Fibroblast of mammary gland (primary cell): Measurements from ENCODE around the gene DOCK1.

Experiments
- DNase-seq: peaks from one replicate; pipeline ENCODE4 v3.0.0-alpha.2; 2010; ENCODE audit warnings: low read depth
- H3K4me3 ChIP-seq: 2 replicates; pipeline ENCODE4 v1.5.1; 2011; ENCODE audit warnings: low read depth, mild to moderate bottlenecking, low read length, moderate library complexity; ENCODE audit not compliant: control insufficient read depth
- TF ChIP-seq, protein P1 (sequence below): conservative IDR thresholded peaks from 2 replicates; pipeline ENCODE4 v1.5.1; 2011; ENCODE audit warnings: low read depth, low read length, inconsistent platforms; ENCODE audit not compliant: control insufficient read depth, insufficient read depth

The DOCK1 gene

DNA sequence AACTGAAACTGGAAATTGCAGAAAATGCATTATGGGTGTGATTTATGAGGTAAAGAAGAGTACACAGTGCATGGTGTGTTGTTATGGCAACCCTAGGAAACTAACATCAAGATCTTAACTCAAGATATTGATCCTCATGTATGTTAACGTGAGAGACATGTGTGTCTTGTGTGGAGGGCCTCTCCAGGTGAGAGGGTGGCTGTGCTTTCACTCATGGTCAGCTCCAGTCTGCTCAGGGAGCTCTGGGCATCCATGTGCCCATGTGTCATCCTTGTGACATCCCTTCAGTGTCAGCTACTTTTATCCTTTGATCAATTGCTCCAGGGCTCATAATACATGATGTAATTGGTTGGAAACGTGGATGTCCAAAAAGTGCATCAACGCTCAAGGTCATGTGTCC lies 316.1 kb downstream of the DOCK1 start:
- TF ChIP-seq, protein P1, sequence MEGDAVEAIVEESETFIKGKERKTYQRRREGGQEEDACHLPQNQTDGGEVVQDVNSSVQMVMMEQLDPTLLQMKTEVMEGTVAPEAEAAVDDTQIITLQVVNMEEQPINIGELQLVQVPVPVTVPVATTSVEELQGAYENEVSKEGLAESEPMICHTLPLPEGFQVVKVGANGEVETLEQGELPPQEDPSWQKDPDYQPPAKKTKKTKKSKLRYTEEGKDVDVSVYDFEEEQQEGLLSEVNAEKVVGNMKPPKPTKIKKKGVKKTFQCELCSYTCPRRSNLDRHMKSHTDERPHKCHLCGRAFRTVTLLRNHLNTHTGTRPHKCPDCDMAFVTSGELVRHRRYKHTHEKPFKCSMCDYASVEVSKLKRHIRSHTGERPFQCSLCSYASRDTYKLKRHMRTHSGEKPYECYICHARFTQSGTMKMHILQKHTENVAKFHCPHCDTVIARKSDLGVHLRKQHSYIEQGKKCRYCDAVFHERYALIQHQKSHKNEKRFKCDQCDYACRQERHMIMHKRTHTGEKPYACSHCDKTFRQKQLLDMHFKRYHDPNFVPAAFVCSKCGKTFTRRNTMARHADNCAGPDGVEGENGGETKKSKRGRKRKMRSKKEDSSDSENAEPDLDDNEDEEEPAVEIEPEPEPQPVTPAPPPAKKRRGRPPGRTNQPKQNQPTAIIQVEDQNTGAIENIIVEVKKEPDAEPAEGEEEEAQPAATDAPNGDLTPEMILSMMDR: no peak
- no peak overlapping the region for H3K4me3 ChIP-seq
- no peak for DNase-seq

DNA sequence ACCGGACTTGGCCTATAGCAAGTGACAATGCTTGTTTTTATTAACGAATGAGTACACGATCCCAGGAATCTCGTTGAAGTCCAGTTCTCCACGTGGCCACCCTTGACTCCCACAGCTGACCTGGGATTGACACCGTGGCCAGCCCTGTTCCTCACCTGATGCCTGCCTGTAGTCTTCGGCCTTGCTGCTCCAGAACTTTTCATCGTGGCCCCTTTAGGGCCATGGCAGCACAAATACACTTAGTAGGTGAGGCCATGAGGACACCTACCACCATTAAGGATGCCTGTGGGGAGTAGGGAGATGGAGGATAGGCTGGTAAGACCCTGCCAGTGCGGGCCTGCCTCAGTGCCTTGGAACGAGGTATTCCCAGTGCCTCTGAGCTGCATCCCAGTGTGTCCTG lies 321.8 kb downstream of the DOCK1 start:
- TF ChIP-seq, protein P1: no peak
- no peak for DNase-seq
- no peak overlapping the region for H3K4me3 ChIP-seq

DNA sequence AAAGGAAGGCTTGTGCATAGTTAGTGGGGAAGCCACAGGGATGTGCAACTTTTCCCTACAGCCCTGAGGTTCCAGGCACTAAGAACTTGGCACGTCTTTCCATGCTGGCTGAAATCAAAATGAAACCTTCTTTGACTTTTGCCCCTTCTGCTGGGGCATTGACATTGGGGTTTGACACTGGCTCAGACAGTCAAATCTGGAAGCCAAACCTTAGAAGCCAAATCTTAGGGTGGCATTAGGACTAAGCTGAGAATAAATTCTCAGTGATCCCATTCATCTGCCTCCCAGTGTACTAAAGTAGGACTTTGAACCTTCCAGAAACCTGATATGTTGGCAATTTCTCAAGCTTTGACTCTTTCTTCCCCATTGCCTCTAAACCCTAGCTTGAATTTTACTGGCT lies 322.4 kb downstream of the DOCK1 start:
- no peak for DNase-seq
- H3K4me3 ChIP-seq: no peak overlapping the region
- TF ChIP-seq, protein P1: no peak

DNA sequence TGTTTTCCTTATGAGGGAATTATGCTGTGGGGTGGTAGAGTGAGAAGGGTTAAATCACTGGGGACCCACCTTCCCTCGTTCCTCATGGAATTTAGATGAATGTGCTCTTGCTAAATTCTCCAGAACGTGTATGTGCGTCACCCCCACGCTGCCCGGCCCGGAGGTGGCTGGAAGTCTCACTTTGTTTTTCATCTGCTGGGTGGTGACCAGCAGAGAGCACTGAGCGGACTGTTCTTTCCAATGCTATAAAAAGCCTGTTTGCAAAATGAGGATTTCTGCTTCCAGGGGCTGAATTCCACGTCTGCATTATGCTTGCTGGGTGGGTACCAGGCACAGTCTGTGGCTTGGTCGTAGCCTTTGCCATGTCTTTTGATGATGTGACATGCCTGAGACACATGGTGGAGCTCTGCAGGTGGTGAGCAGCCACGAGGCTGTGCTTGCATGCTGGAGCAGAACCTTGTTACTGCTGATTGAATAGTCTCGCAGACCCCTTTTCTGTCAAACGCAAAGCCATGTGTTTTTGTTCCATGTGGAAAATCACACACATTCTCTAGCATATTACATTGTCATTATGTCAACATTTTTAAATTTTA lies 323.1 kb downstream of the DOCK1 start:
- no peak overlapping the region for H3K4me3 ChIP-seq
- TF ChIP-seq, protein P1: no peak
- peak; percentile 30 for DNase-seq

DNA sequence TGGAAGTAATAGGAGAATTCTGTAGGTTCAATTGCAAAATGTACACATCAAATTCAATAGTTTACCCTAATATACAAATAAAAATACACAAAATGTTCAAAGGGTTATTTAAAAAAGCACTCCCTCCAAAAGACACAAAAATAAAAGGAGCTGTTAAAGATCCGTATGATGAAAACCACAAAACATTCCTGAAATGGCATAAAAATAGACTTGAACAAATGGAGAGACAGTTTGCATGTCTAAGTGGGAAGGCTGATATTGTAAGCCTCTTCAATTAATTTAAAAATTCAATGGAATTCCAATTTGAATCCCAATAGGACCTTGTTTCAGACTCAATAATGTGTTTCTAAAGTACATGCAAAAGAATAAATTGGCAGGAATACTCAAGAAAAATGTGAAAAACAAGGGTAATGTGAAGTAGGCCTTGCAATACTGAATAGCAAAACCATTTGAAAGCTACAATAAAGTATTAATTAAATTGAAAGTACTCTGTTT lies 329.1 kb downstream of the DOCK1 start:
- TF ChIP-seq, protein P1: no peak
- H3K4me3 ChIP-seq: no peak overlapping the region
- no peak for DNase-seq

DNA sequence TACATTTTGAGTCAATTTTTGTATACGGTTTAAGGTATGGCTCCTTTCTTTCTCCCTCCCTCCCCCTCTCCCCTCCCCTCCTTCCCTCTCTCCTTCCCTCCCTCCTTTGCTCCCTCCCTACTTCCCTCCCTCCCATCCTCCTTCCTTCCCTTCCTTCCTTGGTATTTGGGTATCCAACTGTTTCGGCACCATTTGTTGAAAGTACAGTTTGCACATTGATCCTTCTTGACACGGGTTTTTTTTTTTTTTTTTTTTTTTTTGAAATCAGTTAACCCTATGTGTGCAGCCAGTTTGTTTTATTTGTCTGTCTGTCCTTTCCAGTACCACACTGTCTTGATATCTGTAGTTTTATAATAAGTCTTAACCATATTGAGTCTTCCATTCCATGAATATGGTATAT lies 331.0 kb downstream of the DOCK1 start:
- no peak for DNase-seq
- H3K4me3 ChIP-seq: no peak overlapping the region
- TF ChIP-seq, protein P1: no peak

DNA sequence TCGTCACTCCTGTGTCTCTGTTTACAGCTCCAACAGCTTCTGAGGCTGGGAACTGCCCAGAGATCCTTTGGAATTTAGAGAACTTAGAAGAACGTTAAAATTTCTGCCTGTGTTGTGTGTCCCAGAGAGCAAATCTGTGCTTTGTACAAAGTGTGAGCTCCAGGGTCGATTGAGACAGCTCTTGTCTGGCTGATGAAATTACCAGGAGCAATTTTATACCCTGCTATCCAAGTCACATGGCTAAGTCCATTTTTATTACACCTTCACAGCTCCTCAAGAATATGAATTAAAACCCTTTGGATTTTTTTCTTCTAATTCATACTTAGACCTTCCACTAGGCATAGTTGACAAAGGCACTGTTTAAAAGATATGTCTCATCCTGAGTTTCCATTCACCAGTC lies 337.7 kb downstream of the DOCK1 start:
- no peak overlapping the region for H3K4me3 ChIP-seq
- DNase-seq: no peak
- TF ChIP-seq, protein P1: no peak
